Peyer's patch (tissue), 4 donors: Measurements from ENCODE around the gene SMAD1.
A peak's percentile ranks its signal among the peaks of the same experiment; 100 is the strongest.

Experiments
- CTCF ChIP-seq, 6 experiments: fragments of 450-650 bp in 4 of 6; fragments of 200-600 bp in 2 of 6; sonication (generic) in 1 of 6; IDR thresholded peaks; one replicate each; pipeline ENCODE4 v1.5.1; 2017 to 2019; ENCODE audit warnings: antibody characterized with exemption in 6 of 6, mild to moderate bottlenecking in 3 of 6, moderate library complexity in 1 of 6
- POLR2A ChIP-seq, 2 donors: fragments of 450-650 bp; IDR thresholded peaks; one replicate each; pipeline ENCODE4 v1.5.1; 2017; ENCODE audit warnings: antibody characterized with exemption in 2 of 2, mild to moderate bottlenecking in 2 of 2, moderate library complexity in 2 of 2

GRCh38 chr4:145557720-145558119 is 76.1 kb downstream of the SMAD1 start:
- TF ChIP-seq CTCF (IDR thresholded peaks at IDR 0.05) = peak; percentile 24 to 92 (median 80)
- TF ChIP-seq POLR2A (IDR thresholded peaks at IDR 0.05) = no peak
